Endothelial cell of umbilical vein (primary cell): Measurements from ENCODE around the gene GRIA1. TPM values are rescaled to one million over a fixed set of nuclear protein-coding genes. Genes with fewer than 3 reads are reported as not detected.

Experiments used
- BruUV-seq: library from RNA; stranded (reverse); fragments of 400-500 nt; replicated peaks from 2 replicates; lab custom pipeline; 2021; lab: Mats Ljungman, UMichigan
- CTCF ChIA-PET: fragments of 300-600, 350-600 bp; sonication (Branson Sonifier 250); formaldehyde crosslinking; loops from one replicate; lab custom pipeline; 2021; ENCODE audit warnings: antibody characterized with exemption, inconsistent platforms; lab: Charles Lee
- POLR2A ChIA-PET: fragments of 300-600, 350-600 bp; sonication (Branson Sonifier 250); formaldehyde crosslinking; loops from one replicate; lab custom pipeline; 2021; ENCODE audit warnings: antibody characterized with exemption, inconsistent platforms; lab: Charles Lee
- DNase-seq: peaks from one replicate; pipeline ENCODE4 v3.0.0-alpha.2; 2011; ENCODE audit warnings: low read depth, low spot score
- FAIRE-seq: peaks from 2 replicates; lab custom pipeline; 2011; peaks lifted over from hg19 to GRCh38; lab: Jason Lieb, UNC
- H2AFZ ChIP-seq: 2 replicates; pipeline ENCODE4 v1.6.0; 2012; ENCODE audit warnings: low read depth, low read length, control low read depth, inconsistent platforms
- H3K27ac ChIP-seq: 2 replicates; pipeline ENCODE4 v1.5.1; 2011; ENCODE audit warnings: low read depth, mild to moderate bottlenecking, control low read depth, low read length, moderate library complexity; ENCODE audit not compliant: insufficient read depth
- H3K27me3 ChIP-seq, 2 experiments: 2 replicates each; pipeline versions ENCODE4 v1.6.0 to v1.6.1; 2011; ENCODE audit warnings: low read length in 2 of 2, mixed read lengths in 1 of 2; ENCODE audit not compliant: control insufficient read depth in 2 of 2, insufficient read depth in 2 of 2
- H3K36me3 ChIP-seq, 2 experiments: 2 replicates in 1 of 2; 3 replicates in 1 of 2; pipeline ENCODE4 v1.5.1; 2011; ENCODE audit warnings: low read length in 2 of 2, mild to moderate bottlenecking in 1 of 2, moderate library complexity in 1 of 2; ENCODE audit not compliant: control insufficient read depth in 2 of 2, insufficient read depth in 2 of 2; ENCODE audit errors: extremely low read depth in 1 of 2
- H3K4me1 ChIP-seq: 3 replicates; pipeline ENCODE4 v1.5.1; 2011; ENCODE audit warnings: mild to moderate bottlenecking, low read length; ENCODE audit not compliant: control insufficient read depth, insufficient read depth; ENCODE audit errors: extremely low read depth
- H3K4me2 ChIP-seq: 2 replicates; pipeline ENCODE4 v1.6.1; 2011; ENCODE audit warnings: low read length, control low read depth, mixed read lengths; ENCODE audit not compliant: insufficient read depth
- H3K4me3 ChIP-seq, 3 experiments: fragments of 200-600 bp in 1 of 3; sonication (generic), shearing (Covaris generic) in 1 of 3; replicated peaks in 1 of 3; 2 replicates each; pipeline ENCODE4 v1.5.1; 2011 to 2016; ENCODE audit warnings: control low read depth in 3 of 3, low read length in 3 of 3, mild to moderate bottlenecking in 2 of 3, inconsistent platforms in 1 of 3, low read depth in 1 of 3, moderate library complexity in 1 of 3; ENCODE audit not compliant: insufficient read depth in 1 of 3
- H3K79me2 ChIP-seq: 2 replicates; pipeline ENCODE4 v1.6.0; 2012; ENCODE audit warnings: low read length, inconsistent platforms; ENCODE audit not compliant: control insufficient read depth, insufficient read depth
- H3K9ac ChIP-seq: replicated peaks from 2 replicates; pipeline ENCODE3; 2011; ENCODE audit warnings: low read length, control low read depth; ENCODE audit not compliant: insufficient read depth; ENCODE audit errors: extremely low read depth
- H3K9me1 ChIP-seq: replicated peaks from 3 replicates; pipeline ENCODE4 v1.6.0; 2011; ENCODE audit warnings: mild to moderate bottlenecking, low read length; ENCODE audit not compliant: control insufficient read depth, insufficient read depth; ENCODE audit errors: extremely low read depth
- H3K9me3 ChIP-seq: replicated peaks from 2 replicates; pipeline ENCODE4 v1.5.1; 2012; ENCODE audit warnings: low read length, inconsistent platforms; ENCODE audit not compliant: control insufficient read depth, insufficient read depth
- H4K20me1 ChIP-seq: replicated peaks from 2 replicates; pipeline ENCODE3; 2011; ENCODE audit warnings: mild to moderate bottlenecking, low read length; ENCODE audit not compliant: control insufficient read depth, insufficient read depth; ENCODE audit errors: extremely low read depth
- CTCF ChIP-seq, 2 donors: IDR thresholded peaks; 1 replicate in 1 of 2; 2 replicates in 1 of 2; pipeline ENCODE4 v1.5.1; 2011; ENCODE audit warnings: low read length in 2 of 2, mild to moderate bottlenecking in 2 of 2, moderate library complexity in 2 of 2, control low read depth in 1 of 2, inconsistent platforms in 1 of 2, low read depth in 1 of 2; ENCODE audit not compliant: insufficient read depth in 1 of 2; ENCODE audit errors: extremely low read depth in 1 of 2
- EZH2 ChIP-seq: IDR thresholded peaks from 2 replicates; pipeline ENCODE4 v1.6.1; 2012; ENCODE audit warnings: borderline replicate concordance, low read depth, mild to moderate bottlenecking, moderate library complexity, low read length, inconsistent platforms; ENCODE audit not compliant: severe bottlenecking
- FOS ChIP-seq: IDR thresholded peaks from 2 replicates; pipeline ENCODE4 v1.6.1; 2011; ENCODE audit warnings: mild to moderate bottlenecking, low read length, moderate library complexity, borderline replicate concordance; ENCODE audit not compliant: insufficient read depth
- GATA2 ChIP-seq: IDR thresholded peaks from 2 replicates; pipeline ENCODE4 v1.7.0; 2011; ENCODE audit warnings: low read depth, mild to moderate bottlenecking, moderate library complexity, mixed read lengths, low read length; ENCODE audit not compliant: insufficient read length, insufficient read depth
- JUN ChIP-seq: IDR thresholded peaks from 2 replicates; pipeline ENCODE4 v1.6.1; 2011; ENCODE audit warnings: borderline replicate concordance, low read depth; ENCODE audit not compliant: insufficient read length, insufficient read depth
- MAX ChIP-seq: IDR thresholded peaks from 2 replicates; pipeline ENCODE4 v1.6.1; 2011; ENCODE audit not compliant: insufficient read depth, insufficient read length
- POLR2A ChIP-seq: IDR thresholded peaks from 2 replicates; pipeline ENCODE4 v1.6.1; 2012; ENCODE audit warnings: low read depth, mild to moderate bottlenecking, control low read depth, low read length
- POLR2AphosphoS5 ChIP-seq: IDR thresholded peaks from 2 replicates; pipeline ENCODE4 v1.6.1; 2012; ENCODE audit warnings: low read depth, mild to moderate bottlenecking, control low read depth, low read length, moderate library complexity; ENCODE audit not compliant: insufficient read depth
- dilution Hi-C: fragments of 300-500 bp; cut with MboI; formaldehyde crosslinking; loops from one replicate; pipeline ENCODE4 v1.15.0; 2019; ENCODE audit warnings: low sequenced_read_pairs; ENCODE audit not compliant: extremely low pct_ligation_motif_present
- intact Hi-C: fragments of 100-400 bp; cut with micrococcal nuclease; formaldehyde crosslinking; loops from one replicate; pipeline ENCODE4 v1.10.0; 2022
- polyA plus RNA-seq, 4 experiments: library from polyadenylated mRNA; depleted of rRNA in 3 of 4; stranded (reverse) in 3 of 4; unstranded in 1 of 4; fragments of >200 nt; gene quantifications; 2 replicates each; pipeline versions ENCODE4 v1.2.1 to v1.2.3, GENCODE V29; 2011 to 2012; ENCODE audit warnings: missing spikeins in 1 of 4
- total RNA-seq: library from RNA; stranded (reverse); gene quantifications from 2 replicates; pipeline ENCODE4 v1.2.3, GENCODE V29; 2021

Gene GRIA1
- total and polyA plus RNA-seq, 2 donors (not counting 3 experiments of a cell fraction or from before 2014, with no cell fraction given), result not detected

GRCh38 chr5:153467546-153467945 lies 22.9 kb upstream of the GRIA1 start:
- H3K27me3 ChIP-seq, result no peaks in the 10 kb centered on the region
- no peaks in the 10 kb centered on the region for H4K20me1 ChIP-seq
- CTCF ChIA-PET, result no interaction called here
- no peak overlapping the region for H3K4me2 ChIP-seq
- POLR2A ChIA-PET, result no interaction called here
- no TSS peak for BruUV-seq
- TF ChIP-seq CTCF (IDR thresholded peaks at IDR 0.05; ENCODE audit: extremely low read depth in 1 of 2, insufficient read depth in 1 of 2, low read depth in 1 of 2, low read length in 2 of 2) (no peak), POLR2AphosphoS5 (no peak), MAX (no peak), POLR2A (no peak), FOS (no peak), JUN (no peak)
- H3K4me3 ChIP-seq, result no peak overlapping the region
- no peaks in the 10 kb centered on the region for H3K36me3 ChIP-seq
- H3K4me1 ChIP-seq, result no peaks in the 10 kb centered on the region
- dilution Hi-C loops, result no loop called here
- H3K9me3 ChIP-seq, result no peaks in the 10 kb centered on the region
- H2AFZ ChIP-seq, result no peak overlapping the region
- no peak for DNase-seq
- no peak overlapping the region for H3K9ac ChIP-seq
- no peak overlapping the region for H3K27ac ChIP-seq
- intact Hi-C loops, result no loop called here
- FAIRE-seq, result no peak
- no peaks in the 10 kb centered on the region for H3K9me1 ChIP-seq
- no peaks in the 10 kb centered on the region for H3K79me2 ChIP-seq

- Histone ChIP-seq H3K27ac (no peak overlapping the region), H3K9me1 (no peaks in the 10 kb centered on the region), H3K27me3 (no peaks in the 10 kb centered on the region), H3K36me3 (no peaks in the 10 kb centered on the region), H4K20me1 (no peaks in the 10 kb centered on the region), H2AFZ (no peak overlapping the region), H3K4me2 (no peak overlapping the region), H3K9ac (no peak overlapping the region), H3K9me3 (no peaks in the 10 kb centered on the region), H3K4me3 (no peak overlapping the region), H3K4me1 (no peaks in the 10 kb centered on the region), H3K79me2 (no peaks in the 10 kb centered on the region)
- intact Hi-C loops, result no loop called here
- ChIA-PET CTCF (no interaction called here), POLR2A (no interaction called here)
- no TSS peak for BruUV-seq
- dilution Hi-C loops, result no loop called here
- DNase-seq (no peak), FAIRE-seq (no peak)
- no peak for TF ChIP-seq GATA2
- TF ChIP-seq MAX, result no peak
- no peak for TF ChIP-seq EZH2
- TF ChIP-seq JUN, result no peak
Observed at GRCh38 chr5:153469423-153469822, 21.0 kb upstream of the GRIA1 start.
